ENCODE results near the gene PPP1R3C.

PPP1R3C gene

DNA sequence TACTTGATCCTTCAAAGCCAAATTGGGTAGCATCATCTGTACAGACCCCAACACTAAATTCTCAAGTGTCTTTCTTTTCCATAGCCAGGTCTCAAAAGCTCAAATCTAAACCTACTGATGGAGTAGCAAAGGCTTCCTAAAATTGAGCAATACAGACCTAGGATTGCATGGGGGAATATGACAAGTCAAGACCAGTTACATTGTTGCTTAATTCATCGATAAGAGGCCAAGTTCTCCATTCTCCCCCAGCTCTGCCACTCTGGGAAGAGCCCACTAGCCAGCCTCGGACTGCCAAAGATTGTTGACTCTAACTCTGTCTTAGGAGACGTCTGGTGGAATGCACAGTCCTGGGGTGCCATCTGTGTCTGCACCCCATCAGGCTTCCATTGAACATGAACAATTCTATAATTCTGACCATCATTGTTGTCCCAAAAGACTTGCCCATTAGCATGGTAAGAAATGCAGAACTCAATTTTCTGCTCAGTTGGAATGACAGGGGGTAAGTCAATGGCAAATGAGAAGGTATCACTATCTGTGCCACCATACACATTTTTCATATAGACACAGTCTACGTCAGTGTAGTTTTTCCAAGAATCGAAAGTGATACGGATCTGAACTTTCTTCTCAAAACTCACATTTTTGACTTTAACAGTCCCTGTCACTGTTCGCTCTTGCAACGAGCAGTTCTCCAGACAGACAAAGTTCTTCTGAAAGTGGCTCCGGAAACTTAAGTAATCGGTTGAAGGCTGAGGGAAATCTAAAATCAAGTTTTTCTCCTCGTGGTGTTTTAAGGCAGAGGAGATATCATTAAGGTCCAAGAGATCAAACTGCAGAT, 2.9 kb downstream of the PPP1R3C start:
- DNase-seq, result no peak

DNA sequence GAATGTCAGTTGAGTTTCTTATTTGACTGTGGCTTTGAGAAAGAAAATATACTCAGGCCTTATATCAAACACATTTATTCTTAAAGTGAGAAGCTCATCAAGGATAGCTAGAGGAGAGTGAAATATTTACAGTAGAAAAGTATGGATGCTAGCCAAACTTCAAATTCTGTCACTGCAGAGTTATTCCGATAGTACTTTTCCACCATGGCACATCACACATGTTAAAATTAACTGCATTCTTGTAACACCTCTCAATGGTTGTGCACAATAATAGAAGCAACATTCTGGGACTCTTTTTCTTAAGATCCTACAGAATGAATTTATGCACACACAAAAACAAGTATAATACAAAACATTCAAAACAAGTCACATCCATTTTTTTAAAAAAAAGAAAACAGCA, 4.5 kb downstream of the PPP1R3C start:
- no peak for DNase-seq

DNA sequence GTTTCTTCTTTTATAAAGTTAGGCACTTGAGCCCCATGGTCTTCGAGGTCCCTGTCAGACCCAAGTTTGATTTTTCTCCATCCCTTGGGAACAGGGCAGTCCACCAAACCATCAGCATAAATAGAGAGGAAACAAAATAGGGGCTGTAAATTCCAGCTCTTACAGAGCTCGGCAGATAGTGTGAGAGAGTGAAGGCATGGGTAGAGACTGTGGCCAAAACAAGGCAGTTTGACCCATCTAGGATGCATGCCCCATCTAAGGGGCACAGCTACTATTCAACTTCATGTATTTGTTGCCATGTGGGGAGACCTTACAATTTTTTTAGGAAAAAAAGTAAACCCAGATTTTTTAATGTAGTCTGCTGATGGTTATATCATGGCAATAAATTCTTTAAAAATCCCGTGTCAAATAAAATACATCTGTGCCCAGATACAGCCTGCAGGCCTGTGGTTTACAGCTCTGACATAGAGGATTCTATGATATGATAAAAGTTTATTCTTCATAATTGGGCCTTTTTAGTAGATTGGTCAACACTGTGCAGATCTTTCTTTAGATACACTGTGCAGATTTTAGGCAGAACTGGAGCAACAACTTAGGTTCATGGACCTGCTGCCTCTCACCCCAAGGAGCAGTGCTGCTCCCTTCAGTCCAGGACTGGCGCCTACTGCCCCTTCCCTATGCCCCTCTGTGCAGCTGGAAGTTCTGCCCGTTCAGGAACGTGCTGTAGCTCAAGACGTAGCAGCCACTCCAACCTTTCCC, 5.3 kb downstream of the PPP1R3C start:
- no peak for DNase-seq

DNA sequence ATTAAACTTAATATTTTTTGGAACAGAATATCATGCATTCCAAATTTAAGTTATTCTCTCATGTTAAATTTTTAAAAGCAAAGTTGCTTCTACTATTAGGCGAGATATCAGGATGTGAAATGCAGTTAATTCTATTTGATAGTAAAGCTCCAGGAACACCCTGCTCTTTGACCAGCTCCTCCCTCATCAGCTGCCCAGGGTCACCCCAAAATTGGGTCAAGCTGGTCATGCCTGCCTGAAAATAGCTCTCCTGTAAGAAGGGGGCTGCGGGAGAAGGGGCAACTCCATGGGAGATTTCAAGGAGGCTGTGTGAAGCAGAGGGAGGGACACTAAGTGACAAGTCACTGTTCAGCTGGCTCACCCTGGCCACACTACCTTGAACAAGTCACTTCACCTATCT, 5.9 kb downstream of the PPP1R3C start:
- no peak for DNase-seq

DNA sequence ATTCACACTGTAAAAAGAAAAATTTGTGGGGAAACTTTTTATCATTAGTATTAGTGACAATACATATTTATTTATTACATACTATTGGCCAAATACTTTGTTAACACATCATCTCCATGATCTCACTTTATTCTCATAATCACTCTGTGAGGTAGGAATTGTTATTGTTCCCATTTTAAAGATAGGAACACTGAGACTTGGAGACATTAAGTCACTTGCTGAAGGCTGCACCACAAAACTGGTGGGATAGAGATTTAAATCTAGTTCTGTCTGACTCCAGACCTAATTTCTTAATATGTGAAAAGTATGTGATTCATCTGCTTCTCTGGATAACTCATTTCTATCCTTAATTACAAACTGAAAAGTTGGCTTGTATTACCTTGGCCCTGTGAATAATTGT, 8.2 kb downstream of the PPP1R3C start:
- no peak for DNase-seq

DNA sequence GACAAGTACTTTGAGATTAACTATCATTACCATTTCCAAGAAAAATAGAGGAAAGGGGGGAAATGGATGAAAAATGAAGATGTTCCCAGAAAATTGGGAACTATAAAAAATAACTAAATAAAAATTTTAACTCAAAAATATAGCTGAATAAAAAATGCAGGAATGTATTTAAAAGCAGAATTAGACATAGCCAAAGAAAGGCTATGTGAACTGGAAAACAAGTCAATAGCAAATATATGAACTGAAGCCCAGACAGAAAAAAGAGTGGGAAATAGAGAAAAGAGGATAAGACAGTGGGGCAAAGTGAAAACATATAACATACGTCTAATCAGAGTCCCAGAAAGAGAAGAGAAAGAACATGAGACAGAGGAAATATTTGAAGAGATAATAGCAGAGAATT, 10.3 kb downstream of the PPP1R3C start:
- no peak for DNase-seq

DNA sequence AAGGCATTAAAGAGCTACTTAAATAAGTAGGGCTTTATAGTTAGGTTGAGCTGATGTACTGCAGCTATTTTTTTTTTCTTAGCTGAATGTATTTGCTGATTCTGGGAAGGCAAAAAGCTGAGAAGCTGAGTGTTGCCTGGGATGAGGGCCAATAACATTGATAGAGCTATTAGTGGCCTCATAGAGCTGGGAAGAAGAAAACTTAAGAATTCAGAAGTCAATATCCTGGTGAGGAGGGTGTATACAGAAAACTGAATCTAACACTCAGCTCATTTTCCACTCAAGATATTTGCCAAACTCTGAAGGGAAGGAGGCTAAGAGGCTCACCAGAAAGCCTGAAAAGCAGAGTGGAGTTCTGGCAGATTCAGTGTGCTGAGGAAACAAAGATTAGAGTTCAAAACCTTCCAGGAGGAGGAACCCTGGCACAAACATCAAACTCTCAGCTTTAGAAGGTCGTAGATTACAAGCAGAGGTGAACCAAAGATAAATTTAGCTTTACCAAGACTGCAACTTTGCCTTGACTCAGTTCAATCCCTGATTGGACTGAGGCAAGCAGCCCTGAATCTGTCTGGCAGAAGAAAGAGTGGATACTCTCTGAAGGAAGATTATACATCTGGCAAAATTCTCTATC, 11.3 kb downstream of the PPP1R3C start:
- DNase-seq, result no peak

DNA sequence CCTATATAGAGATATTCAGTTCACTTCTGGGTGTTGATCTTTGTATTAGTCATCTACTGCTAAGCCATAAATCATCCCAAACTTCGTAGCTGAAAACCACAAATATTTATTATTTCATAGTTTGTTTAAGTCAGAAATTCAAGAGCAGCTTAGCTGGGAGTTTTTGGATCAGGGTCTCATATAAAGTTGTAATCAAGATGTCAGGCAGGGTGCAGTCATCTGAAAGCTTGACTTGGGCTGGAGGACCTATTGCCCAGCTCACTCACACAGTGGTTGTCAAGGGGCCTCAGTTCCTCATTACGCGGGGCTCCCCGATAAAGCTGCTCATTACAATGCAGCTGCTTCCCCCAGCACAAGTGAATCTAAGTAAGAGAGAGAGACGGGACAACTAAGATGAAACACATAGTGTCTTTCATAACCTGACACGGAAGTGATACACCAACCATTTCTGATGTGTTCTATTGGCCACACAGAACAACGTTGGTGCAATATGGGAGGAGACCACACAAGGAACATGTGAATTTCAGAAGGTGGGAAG, 15.7 kb downstream of the PPP1R3C start:
- no peak for DNase-seq

DNA sequence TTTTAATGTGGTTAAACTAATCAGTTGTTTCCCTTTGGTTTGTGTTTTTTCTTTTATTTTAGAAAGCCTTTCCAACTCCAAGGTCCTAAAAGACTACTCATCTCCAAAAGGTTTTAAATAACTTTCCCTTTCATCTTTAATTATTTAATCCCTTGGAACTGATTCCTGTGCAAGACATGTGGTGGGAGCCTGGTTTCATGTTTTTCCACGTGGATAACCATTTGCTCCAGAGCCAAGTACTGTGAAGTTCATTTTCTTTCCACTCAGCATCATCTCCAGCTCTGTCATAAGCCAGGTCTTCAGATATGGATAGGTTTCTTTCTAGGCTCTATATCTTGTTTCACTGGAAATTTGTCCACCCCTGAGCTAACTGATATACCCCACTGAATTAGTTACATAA, 16.7 kb downstream of the PPP1R3C start:
- DNase-seq, result no peak

DNA sequence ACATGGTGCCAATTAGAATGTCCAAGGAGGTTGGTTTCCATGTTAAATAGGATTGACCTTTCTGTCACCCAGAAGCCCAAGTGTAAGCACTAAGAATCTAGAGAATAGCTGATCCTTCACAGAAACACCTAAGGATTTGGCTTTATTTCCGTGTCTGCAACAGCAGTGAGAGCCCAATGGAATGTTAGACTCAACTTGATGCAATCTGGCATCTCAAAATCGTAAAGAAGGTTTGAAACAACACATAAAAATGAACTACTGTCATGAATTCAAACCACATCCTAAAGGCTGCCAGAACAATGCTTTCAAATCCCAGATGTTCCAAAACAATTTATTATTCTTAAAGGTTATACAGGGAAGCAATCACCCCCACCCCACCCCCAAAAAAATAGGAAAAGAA, 18.6 kb downstream of the PPP1R3C start:
- DNase-seq, result no peak

DNA sequence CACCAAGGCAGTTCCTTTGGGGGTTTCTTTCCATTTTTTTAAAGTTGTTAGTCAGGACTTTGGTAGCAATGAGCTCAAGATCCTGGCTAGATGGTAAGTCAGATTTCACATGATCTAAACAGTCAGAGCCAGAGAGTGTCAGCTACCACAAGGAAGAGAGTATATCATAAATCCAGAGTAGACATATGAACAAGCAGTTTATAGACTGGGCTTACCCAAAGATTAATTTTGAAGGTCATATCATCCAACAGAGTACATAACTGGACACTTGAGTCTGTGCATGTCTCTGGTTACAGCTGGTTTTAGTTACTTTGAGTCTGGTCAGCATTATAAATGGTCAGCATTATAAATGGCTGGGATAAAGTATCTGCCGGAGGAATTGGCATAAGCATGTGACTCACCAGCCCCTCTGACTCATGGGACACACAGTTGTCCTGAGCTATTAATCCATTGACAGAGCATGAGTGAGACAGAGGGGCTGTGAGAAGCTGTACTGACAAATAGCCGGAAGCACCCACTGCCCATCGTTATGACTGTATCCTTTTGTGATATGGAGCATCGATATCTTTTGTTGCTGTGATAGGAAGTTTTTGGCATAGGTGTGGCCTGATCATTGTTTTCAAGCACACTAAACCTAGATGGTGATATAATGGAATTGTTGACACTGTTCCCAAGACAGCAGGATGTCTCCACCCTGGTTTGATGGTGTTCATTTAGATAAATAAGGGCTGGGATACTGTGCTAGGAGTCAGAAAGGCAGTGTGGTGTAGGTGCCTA, 19.3 kb downstream of the PPP1R3C start:
- DNase-seq, result no peak

DNA sequence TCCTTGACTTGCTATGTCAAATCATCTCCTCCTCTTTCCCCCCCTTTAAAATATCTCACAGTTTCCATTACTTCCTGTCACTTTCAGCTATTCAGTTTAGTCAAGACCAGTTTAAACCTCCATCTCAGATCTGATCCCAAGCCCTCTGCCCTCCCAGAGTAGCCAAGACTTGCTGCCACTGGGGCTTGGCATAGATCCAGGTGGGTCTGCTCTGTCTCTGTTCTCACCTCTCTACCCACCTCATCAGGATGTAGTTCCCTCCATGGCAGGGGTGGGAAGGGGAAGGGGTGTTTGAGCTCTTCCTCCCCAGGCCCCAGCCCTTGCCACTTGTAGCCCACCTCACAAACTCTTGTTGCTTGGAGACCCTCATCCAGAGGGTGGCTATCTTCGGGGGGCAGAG, 22.0 kb downstream of the PPP1R3C start:
- DNase-seq, result no peak

DNA sequence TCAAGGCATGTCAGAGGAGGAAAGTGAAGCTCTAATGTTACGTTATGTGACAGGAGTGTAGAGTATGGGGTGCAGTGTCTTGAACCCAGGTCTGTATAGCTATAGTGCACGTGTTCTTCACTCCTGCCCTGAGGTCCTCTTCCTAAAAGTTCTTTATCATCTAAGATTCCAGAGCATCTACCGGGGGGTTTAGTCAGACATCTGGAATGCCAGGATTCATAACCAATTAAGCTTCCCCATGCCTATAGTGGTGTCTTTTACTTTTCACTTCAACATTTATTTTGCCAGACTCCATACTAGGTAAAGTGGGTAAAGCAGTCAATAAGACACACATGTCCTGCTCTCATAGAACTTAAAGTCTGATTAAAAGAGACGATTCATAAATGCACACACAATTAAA, 22.4 kb downstream of the PPP1R3C start:
- no peak for DNase-seq

DNA sequence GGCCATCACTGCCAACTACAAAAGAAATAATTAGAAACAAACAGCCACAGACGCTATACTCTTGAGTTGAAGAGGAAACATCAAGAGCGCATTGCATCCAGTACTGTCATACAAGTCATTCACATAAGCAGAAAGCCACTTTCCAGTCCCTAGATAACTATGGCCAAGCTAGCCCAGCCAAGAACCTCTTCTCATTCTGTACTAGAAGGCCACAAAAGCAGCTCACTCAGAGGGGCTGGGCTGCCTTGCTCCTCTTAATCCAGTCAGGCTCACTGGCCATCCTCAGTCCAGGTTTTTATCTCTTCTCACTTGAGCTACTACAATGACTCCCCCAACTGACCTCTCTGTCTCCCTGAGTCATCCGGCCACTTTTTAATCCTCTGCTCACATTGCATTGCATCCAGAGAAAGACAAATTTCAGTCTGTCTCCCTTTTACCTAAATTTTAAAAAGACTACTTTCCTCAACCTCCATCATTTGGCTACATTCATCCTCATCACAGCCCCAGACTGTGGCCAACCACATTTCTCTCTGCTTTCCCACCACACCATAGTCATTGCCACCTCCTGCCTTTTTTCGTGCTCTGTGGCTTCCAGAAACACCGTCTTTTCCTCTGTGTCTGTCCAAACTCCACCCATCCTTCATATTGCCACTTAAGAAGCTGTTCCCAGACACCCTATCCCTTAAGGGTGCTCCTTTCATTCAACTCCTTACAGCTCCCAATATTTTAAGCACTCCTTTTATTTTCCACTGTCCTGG, 25.0 kb downstream of the PPP1R3C start:
- DNase-seq, result no peak

DNA sequence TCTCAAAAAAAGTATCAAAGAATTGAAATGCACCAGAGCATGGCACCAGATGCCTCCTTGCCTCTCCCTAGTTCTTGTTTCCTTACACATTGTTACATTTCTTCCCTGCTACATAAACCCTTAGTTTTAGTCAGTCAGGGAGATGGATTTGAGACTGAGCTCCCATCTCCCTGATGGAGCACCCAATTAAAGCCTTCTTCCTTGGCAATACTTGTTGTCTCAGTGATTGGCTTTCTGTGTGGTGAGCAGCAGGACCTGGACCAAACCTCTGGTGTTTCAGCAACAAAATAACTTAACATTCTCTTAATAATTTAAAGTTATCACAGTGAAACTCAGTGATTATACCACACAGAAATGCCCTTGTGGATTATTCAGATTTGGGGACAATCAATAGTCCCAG, 26.9 kb downstream of the PPP1R3C start:
- no peak for DNase-seq

DNA sequence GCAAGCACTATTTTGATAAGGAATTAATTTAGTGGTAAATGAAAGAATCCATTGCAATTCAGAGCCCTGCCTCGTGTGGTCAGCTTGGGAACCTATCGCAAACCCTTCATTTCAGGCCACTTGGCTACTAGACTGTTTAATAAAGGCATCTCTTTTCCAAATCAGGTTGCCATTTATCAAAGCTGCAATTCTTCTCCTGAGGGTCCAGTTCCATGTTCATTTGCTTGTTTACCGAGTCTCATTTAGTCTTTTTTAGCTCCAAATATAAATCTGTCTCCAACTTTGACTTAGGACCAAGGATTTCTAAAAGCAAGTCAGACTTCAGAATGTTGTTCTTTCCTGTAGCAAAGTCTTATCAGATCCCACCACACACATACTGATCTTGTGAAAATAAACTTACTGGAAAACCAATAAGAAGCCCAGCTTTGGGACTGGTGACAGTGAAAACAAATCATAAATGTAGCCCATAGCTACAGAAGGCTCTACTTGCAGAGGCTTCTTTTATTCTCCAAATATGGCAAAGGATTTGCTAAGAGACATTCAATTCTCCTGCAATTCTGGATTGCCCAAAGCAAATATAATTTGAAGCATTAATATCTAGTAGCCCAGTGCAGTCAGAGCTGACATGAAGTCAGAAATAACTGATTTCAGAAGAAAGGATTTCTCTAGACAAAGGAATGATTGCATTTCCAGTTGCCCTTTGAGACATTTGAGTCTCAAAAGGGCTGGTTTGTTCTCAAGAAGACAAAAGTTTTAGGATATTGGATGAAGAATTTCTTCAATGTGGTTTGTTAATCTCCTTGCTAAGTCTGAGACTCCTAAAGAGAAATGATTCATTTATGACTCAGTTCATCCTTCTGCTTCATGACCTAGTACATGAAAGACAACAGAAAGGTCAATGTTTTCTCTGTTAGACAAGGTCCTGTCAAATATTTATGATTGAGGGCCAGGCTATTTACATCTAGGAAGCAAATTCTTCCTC, 28.0 kb downstream of the PPP1R3C start:
- no peak for DNase-seq

DNA sequence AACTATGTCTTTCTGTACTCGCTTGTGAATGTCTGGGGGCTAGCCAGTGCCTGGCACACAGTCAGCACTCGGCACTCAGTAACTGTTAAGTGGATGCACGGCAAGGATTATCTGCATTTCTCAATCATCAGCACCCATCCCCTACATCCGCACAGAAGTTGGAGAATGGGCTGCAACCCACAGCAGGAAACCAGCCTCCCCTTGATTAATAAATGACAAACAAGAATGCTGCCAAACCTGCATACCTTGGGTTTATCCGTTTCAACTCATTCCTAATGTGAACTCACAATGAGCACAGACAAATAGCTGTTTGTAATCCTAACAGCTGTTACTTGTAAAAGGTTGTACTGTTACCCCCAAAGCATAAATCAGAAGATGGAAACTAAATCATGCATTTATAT, 28.9 kb downstream of the PPP1R3C start:
- DNase-seq, result no peak

DNA sequence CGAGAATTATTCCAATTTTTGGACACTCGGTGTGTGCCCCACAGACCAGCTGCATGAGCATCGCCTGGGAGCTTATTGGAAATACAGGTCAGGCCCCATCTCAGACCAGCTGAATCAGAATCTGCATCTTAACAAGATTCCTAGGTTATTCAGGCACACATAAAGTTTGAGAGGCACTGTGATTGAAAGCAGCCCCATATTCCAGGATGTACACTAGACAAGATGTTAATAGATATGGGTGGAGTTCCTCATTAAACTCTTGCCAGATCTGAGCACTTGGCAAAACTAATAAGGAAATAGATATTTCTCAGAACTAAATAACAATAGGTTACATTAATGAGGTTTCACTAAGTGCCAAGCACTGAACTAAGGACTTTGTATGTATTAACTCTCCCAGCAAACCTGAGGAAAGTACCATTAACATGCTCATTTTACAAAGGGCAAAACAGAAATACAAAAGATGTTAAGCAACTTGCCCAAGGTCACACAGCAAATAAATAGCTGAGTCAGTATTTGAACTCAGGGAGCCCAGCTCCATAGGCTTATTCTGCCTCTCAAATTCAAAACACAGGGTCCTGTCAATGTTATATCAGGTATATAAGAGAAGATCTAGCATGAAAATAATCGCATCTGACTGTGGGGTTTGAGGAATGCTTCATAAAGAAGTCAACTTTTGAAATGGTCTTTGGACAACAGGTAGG, 29.9 kb downstream of the PPP1R3C start:
- DNase-seq, result no peak

DNA sequence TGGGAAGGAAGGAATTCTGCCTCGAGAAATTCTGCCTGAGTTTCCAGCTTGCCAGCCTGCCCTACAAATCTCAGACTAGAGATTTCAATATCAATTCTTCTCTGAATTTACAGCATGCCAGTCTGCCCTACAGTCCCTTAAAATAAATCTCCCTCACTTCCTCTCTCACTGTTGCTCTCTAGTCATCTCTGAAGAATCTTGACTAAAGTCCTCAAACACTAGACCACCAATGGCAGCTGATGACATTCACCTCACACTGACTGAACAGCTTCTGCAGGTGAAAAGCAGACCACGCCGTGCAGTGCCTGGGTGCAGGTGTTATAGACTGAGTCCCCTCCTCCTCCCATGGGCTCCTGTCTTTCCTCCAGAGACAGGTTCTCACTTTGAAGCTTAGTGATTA, 30.4 kb downstream of the PPP1R3C start:
- no peak for DNase-seq

DNA sequence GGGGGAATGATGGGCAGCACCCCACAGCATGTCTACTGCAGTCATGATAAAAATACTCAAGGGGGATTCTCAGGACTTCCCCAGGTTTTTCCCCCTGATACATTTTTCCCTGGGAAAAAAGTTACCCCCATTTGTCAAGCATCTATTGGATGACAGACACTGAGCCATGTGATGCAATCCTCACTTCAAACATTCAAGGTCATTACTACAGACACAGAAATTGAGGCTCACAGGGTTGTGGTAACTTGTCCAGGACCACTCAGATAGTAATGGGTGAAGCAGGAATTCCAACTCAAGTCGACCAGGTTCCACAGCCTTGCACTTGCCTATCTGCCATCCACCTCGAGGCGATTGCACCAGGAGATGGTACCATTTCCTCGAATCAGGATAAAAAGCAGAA, 31.7 kb downstream of the PPP1R3C start:
- no peak for DNase-seq

Data from inflammatory macrophage treated with lipopolysaccharide for 1 hour (primary cell).